ENCODE data around the gene PCF11.
"Not testable (repeated sequence)": the region's sequence is repeated elsewhere in the genome, so short reads cannot be mapped to it uniquely, and the experiment has no call there.

PCF11 gene, protein sequence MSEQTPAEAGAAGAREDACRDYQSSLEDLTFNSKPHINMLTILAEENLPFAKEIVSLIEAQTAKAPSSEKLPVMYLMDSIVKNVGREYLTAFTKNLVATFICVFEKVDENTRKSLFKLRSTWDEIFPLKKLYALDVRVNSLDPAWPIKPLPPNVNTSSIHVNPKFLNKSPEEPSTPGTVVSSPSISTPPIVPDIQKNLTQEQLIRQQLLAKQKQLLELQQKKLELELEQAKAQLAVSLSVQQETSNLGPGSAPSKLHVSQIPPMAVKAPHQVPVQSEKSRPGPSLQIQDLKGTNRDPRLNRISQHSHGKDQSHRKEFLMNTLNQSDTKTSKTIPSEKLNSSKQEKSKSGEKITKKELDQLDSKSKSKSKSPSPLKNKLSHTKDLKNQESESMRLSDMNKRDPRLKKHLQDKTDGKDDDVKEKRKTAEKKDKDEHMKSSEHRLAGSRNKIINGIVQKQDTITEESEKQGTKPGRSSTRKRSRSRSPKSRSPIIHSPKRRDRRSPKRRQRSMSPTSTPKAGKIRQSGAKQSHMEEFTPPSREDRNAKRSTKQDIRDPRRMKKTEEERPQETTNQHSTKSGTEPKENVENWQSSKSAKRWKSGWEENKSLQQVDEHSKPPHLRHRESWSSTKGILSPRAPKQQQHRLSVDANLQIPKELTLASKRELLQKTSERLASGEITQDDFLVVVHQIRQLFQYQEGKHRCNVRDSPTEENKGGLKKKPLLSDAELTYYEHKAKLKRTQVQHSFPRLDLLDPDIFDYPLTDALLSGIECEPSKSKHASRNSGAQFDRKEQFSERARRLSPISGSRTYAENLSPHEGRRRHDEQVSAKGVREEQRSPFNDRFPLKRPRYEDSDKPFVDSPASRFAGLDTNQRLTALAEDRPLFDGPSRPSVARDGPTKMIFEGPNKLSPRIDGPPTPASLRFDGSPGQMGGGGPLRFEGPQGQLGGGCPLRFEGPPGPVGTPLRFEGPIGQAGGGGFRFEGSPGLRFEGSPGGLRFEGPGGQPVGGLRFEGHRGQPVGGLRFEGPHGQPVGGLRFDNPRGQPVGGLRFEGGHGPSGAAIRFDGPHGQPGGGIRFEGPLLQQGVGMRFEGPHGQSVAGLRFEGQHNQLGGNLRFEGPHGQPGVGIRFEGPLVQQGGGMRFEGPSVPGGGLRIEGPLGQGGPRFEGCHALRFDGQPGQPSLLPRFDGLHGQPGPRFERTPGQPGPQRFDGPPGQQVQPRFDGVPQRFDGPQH (N-terminal part only)

DNA sequence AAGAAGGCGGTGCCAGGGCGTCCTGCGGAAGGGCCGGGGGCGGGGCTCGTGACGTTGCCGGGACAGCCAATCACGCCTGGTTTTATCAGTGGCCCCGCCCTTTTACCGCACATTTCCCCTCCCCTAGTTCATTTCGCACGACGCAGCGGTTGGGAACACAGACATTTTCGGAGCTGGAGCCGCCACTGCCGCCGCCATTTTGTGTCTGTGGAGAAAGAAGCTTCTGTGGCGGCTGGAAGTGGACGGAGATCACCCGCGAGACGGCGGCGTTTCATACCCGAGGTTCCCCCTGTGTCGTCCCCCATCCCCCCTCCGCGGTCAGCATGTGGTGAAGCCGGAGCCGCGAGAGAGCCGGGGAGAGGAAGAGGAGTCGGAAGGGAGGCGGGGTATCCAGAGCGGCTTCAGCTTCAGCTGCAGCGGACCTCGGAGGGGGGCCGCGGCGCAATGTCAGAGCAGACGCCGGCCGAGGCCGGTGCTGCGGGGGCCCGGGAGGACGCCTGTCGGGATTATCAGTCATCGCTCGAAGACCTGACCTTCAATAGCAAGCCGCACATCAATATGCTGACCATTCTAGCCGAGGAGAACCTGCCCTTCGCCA is at the start of gene PCF11:
PCF11 (plus strand) TSS at position 136 of the 598 bp plus-strand sequence; CDS start at position 445, 309 bp downstream.
- DNase-seq, result peak in 1 of 2 donors; percentile 97

DNA sequence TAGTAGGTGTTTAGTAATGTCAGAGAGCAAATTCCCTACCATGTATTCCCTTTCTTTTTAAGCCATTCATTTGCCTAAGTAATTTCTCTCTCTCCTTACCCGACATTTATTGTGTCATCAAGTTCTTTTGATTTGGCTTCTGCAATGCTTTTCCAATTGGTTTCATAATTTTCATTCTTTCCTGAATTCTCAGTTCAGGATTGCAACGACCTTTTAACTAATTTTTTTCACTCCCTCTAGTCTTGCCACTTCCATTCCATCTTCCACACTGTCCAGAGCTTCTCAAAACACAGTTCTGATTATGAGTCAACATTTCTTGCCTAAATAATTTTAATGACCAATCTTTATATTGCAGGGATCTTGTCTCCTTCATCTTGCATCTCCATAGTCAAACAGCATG is 44.0 kb upstream of the PCF11 start:
- DNase-seq, result no peak

DNA sequence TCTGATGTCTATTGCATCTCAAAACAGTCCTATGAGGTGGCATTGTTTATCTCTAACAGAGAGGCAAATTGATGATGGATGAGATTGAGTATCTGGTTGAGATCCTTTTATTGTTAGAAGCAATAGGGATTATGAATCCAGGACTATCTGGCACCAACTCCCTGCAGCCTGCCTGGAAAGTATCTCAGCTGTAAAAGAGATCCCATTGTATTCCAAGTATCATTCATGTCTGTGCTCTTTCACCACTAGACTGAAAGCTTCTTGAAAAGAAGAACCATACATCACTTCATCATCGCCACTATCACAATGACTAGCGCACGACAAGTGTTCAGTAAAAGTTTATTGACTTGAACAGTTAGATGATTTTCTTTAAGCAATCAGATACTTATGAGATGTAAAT is 41.9 kb upstream of the PCF11 start:
- no peak for DNase-seq

DNA sequence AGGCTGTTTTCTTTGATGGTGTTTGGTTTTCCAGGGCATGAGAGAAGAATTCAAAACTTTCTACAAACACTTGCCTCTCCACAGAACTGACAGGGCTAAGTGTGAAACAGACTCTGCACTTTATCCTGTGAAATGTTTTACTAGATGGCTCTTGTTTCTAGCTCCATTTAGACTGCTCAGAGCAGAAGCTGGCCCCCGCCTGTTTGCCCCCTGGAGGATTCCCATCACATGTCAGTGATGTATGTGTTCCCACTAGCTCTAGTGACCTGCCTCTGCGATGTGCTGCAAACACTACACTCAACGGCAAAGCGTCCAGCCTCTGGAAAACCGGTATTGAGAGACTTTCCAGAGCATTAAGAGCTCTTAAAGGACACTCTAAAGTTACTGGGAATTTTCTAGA is 41.4 kb upstream of the PCF11 start:
- DNase-seq, result no peak

DNA sequence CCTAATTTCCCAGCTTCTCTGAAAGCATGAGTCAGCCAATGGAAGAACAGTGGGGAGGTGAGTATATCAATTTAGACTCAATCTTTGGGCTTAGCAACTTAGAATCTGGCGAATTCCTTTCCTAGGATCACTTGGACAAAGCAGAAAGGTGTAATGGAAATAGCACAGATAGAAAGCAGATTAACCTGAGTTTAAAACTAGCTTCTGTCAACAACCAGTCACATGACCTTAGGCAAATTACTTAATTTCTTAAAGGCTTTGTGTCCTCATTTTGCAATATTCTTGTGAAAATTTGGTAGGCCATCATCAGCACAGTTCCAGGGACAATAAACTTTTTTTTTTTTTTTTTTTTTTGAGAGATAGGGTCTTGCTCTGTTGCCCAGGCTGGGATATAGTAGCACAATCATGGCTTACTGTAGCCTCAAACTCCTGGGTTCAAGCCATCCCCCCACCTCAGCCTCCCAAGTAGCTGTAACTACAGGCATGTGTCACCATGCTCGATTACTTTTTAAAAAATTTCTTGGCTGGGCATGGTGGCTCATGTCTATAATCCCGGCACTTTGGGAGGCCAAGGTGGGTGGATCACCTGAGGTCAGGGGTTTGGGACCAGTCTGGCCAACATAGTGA is 40.8 kb upstream of the PCF11 start:
- no peak for DNase-seq

DNA sequence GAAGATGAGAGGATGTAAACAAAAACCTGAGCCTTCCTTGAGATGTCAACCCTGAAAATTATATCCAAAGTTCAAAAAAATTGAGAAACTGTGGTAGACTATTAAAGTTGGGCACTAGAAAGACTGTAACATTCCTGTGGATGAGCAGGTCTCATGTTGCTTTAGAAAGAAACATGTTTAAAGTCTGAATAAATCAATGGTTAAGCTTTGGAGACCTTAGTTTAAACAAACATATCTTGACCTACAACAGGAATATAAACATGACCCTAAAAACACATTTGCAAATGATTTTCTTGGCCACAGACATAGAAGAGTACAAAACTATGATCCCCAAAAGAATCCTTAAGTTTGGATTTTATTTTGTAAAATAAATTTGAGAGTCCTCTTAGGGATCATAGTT is 38.1 kb upstream of the PCF11 start:
- DNase-seq, result no peak

DNA sequence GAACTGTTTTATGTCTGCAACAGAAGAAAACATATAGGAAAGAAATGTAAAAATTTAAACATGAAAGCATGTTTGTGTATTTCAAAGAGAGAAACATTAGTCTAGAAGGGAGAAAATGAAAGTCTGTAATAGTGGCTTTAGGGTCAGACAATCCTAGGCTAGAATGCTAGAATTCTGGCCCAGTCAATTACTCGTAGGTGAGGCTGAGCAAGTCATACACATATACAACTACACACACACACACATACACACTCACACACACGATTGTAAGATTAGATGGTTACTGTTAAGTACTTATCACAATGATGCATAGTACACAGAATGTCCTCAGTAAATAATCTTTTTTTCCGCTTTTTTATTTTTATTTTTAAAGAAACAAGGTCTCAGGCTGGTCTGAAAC is 37.7 kb upstream of the PCF11 start:
- no peak for DNase-seq

DNA sequence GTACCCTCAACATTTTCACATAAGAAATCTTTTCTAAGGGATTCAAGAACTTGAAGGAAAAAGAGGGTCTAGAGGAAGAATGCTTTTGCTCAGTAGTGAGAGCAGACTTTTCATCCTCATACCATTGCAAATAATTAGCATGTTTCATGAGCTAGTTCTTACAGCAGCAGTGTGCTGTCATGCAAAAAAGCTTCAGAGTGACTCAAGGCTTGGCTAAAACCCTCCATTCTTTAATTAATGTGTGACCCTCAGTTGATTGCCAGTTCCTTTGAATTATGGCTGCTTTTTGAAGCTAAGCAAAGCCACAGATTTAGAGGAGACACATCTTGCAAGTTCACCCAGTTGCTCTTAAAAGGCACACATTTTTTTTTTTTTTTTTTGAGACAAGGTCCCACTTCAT is 36.6 kb upstream of the PCF11 start:
- no peak for DNase-seq

DNA sequence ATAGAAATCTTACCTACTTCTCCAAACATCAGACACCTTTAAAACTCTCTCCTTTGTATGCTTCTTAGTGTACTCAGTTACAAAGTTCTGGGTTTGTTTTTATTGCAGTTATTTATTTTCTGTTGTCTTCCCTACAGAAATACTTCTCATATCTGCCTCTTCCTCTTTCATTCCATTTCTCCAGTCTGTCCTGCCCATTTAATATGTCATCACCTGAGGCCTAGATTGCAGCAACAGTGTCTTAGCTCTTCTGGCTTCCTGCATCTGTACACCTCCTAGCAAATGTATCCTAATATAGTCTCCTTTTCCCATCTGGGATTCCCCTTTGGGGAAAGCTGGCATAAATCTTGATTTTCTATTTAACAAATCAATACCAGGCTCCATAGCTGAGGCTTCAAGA is 34.9 kb upstream of the PCF11 start:
- DNase-seq, result no peak

DNA sequence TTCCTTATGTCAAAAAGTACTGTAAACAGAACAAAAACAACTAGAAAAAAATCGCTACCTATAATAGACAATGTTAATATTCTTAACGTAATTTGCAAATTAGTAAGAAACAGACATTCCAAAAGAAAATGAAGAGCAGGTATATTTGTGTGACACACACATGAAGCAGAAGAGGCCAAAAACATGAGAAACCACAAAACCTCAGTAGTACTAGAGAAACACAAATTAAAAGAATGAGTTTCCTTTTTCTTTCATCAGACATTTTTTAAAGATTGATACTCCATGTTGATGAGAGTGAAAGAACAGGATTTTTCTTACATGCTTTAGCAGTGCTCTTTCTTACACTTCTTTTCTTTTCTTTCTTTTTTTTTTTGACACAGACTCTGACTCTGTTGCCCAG is 34.2 kb upstream of the PCF11 start:
- no peak for DNase-seq

DNA sequence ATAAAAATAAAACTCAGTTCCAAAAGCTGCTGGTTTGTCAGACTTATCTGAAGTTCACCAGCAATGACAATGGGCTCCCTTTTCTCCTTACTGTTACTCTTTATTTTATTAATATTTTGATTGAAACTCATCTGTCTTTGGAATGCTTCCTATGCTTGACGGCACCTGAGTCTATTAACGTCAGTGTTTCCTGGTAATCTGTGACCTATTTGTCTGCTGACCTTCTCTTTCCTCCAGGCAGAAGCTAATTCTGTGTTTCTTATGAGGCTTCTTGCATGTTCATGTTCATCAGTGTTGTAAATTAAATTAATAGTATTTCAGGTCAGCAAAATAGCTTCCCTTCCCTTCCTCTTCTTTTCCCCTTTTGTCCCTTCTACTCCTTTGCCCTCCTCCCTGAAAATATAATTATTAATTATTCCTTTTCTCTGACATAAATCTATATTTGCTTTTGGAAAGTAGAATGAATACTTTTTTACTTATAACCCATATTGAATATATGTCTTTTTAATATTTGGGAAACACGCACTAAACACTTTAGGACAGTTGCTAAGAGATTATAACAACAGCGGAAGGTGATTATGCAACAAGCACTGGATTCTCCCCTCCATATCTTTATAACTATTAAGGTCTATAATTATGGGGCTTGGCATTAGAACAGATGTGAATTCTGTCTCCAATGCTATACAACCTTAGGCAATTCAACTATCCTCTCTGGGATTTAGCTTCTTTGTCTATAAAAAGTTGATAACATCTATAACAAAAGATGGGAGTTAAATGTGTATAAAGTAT is 32.1 kb upstream of the PCF11 start:
- no peak for DNase-seq

DNA sequence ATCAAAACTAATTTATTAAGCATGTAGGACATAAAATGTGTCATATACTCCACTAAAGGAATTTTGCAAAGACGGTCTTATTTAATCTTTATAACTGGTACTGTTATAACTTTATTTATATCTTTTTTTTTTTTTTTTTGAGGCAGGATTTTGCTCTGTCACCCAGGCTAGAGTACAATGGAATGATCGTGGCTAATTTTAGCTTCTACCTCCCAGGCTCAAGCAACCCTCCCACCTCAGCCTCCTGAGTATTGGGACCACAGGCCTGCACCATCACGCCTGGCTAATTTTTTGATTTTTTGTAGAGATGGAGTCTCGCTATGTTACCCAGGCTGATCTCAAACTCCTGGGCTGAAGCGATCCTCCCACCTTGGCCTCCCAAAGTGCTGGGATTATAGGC is 31.4 kb upstream of the PCF11 start:
- DNase-seq, result no peak

DNA sequence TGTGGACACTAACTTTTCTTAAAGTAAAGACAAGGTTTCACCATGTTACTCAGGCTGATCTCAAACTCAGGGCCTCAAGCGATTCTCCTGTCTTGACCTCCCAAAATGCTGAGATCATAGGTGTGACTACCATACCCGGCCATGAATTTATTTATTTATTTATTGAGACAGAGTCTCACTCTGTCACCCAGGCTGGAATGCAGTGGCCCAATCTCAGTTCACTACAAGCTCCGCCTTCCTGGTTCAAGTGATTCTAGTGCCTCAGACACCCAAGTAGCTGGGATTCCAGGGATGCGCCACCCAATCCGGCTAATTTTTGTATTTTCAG is 29.7 kb upstream of the PCF11 start:
- DNase-seq, result no peak

DNA sequence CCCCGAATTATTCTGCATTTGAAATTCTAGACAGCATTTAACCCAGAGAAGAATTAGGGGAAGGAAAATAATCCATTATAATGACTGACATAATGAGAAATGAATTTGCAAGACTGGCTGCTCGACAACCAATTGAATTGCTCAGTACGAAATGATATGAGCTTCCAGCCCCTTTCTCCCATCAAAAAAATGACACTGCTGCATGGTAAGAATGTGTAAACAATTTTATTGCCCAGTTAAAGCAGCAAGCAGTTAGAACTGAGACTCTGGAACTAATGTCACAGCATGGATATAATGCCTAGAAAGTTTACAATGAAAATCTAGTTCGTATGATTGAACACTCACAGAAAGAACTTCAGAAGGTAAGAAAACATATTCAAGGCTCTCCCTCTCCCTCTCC is 24.7 kb upstream of the PCF11 start:
- no peak for DNase-seq

DNA sequence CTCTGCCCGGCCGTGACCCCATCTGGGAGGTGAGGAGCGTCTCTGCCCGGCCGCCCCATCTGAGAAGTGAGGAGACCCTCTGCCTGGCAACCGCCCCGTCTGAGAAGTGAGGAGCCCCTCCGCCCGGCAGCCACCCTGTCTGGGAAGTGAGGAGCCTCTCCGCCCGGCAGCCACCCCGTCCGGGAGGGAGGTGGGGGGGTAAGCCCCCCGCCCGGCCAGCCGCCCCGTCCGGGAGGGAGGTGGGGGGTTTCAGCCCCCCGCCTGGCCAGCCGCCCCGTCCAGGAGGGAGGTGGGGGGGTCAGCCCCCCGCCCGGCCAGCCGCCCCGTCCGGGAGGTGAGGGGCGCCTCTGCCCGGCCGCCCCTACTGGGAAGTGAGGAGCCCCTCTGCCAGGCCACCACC is 23.7 kb upstream of the PCF11 start:
- DNase-seq, result not testable (repeated sequence)

DNA sequence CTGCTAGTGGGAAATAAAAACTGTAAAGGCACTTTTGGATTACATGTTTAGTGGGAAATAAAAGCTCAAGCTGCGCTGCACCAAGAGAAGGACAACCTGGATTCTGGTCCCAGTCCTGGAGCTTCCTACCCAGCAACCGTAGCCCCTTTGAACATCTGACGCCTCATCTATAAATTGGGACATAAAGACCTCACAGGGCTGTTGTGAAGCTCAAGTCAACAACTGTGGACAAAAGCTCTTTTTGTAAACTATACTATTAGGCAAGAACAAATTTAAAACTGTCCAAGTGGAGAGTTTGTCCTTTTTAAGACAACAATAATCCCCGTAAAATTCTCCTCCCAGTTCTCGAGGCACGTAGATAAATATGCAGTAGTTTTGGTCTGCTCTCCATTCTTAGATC is 17.6 kb upstream of the PCF11 start:
- no peak for DNase-seq

DNA sequence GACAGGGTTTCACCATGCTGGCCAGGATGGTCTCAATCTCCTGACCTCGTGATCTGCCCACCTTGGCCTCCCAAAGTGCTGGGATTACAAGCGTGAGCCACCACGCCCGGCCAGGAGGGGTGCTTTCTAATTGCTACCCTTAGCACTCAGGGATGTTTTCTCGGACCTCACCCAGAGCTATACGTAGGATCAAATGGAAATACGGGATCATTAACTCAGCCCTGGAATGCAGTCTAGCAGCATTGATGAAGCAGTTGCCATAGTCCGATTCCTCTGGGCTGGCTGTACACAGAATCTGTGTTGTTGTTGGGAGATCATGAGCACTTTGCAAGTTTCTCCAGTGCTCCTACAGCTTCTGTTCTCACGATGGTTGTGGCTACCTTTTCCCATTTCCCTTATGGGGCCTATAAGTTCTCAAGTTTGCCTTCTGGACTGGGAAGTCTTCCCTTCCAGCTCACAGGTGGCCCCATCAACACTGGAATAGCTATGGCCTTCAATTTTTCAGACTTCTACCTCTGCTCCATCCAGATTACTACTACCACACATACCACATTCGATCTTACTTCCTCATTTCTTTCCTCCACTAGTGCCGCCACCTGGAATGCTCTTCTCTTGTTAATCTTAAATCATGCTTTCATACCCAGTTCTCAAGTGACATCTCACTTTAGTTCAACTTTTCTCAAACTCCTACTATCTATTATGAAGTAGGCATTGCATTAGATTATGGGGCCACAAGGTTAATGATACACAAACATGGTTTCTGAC is 16.1 kb upstream of the PCF11 start:
- no peak for DNase-seq

DNA sequence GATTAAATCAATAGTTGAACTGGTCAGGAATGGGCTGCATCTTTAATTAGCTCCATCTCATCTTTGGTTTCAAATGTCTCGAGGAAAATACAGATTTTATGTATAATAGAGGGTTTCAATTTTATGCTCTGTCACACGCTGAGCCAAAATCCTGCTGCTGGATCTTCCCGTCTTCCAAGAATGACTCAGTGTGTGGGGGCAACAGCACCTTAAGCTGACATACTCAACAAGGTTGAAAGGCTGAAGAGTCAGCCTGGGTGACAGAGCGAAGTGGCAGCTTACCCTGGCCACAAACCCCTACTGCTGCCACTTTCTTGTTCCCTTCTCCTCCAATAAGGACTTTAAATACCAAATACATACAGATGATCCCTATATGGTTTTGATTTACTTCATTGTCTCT is 9.0 kb upstream of the PCF11 start:
- no peak for DNase-seq

DNA sequence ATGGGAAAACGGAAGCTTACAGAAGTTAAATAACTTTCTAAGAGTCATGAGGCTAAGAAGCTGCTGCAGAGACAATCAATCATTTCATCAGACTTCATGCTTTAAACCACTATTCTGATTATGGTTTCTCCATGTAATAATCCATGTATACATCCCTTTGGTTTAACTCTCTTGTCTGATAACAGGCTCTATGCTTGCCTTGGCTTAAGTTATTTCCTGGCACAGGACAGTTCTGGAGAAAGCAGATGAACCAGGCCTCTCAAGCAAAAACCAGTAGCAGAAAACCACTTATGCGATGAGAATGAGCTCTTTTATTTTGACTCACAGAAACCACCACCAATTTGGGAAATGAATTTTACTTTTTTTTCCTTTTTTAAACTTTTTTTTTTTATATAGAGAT is 6.5 kb upstream of the PCF11 start:
- no peak for DNase-seq

DNA sequence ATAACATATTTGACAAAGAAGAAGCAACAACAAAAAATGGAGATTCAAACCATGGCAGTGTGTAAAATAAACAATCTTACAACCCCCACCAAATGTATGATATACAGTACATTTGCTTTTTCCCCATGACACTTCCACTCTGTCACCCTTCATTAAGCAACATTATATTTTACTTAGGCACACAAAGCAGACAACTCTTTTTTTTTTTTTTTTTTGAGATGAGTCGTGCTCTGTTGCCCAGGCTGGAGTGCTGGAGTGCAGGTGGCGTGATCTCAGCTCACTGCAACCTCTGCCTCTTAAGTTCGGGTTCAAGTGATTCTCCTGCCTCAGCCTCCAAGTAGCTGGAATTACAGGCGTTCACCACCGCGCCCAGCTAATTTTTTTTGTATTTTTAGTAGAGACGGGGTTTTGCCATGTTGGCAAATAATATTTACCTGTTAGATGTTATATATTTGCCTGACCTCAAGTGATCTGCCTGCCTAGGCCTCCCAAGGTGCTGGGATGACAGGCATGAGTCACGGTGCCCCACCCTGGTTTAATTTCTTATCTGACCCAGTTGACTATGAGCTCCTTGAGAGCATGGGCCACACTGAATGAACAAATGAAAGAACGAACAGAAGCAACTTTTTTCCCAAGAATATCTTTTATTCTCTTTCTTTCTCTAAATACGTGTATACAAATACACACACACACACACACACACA is 5.5 kb upstream of the PCF11 start:
- no peak for DNase-seq
